ENCODE data around the gene COBLL1. TPM values are rescaled to one million over a fixed set of nuclear protein-coding genes. Genes with fewer than 3 reads are reported as not detected.
"Not testable (repeated sequence)": the region's sequence is repeated elsewhere in the genome, so short reads cannot be mapped to it uniquely, and the experiment has no call there.

COBLL1 gene
- total RNA-seq, 1 experiment from 2014 or later = 0.04 TPM

- not testable (repeated sequence) for DNase-seq; H3K79me2 ChIP-seq (ENCODE audit: low read length); H3K9me2 ChIP-seq (replicated peaks; ENCODE audit: insufficient read depth, low read length); H3K4me1 ChIP-seq (ENCODE audit: low read length); H3K36me3 ChIP-seq (ENCODE audit: insufficient read depth, low read length); H3K4me2 ChIP-seq (ENCODE audit: low read depth, low read length, poor library complexity, severe bottlenecking); H3K27me3 ChIP-seq (ENCODE audit: low read length); H3K9me3 ChIP-seq (ENCODE audit: low read length); H3K27ac ChIP-seq (ENCODE audit: low read length); H3K9ac ChIP-seq (ENCODE audit: low read length); H3K4me3 ChIP-seq (ENCODE audit: low read length); H4K20me1 ChIP-seq (ENCODE audit: insufficient read depth, low read depth, low read length); H2AFZ ChIP-seq (ENCODE audit: low read length)
These were observed 131.3 kb downstream of the COBLL1 start for GRCh38 chr2:164710252-164710836.

- no peak overlapping the region for H3K4me3 ChIP-seq (ENCODE audit: low read length)
- no peaks in the 10 kb centered on the region for H3K4me1 ChIP-seq (ENCODE audit: low read length)
- H3K9me3 ChIP-seq (ENCODE audit: low read length) = no peaks in the 10 kb centered on the region
- no peak overlapping the region for H3K4me2 ChIP-seq (ENCODE audit: low read depth, low read length, poor library complexity, severe bottlenecking)
- H2AFZ ChIP-seq (ENCODE audit: low read length) = no peak overlapping the region
- no peak for DNase-seq
- no peaks in the 10 kb centered on the region for H3K9me2 ChIP-seq (replicated peaks; ENCODE audit: insufficient read depth, low read length)
- H3K79me2 ChIP-seq (ENCODE audit: low read length) = no peaks in the 10 kb centered on the region
- H4K20me1 ChIP-seq (ENCODE audit: insufficient read depth, low read depth, low read length) = no peaks in the 10 kb centered on the region
- H3K27ac ChIP-seq (ENCODE audit: low read length) = no peak overlapping the region
- no peaks in the 10 kb centered on the region for H3K36me3 ChIP-seq (ENCODE audit: insufficient read depth, low read length)
- no peaks in the 10 kb centered on the region for H3K27me3 ChIP-seq (ENCODE audit: low read length)
- no peak overlapping the region for H3K9ac ChIP-seq (ENCODE audit: low read length)
These were observed 135.1 kb downstream of the COBLL1 start for GRCh38 chr2:164706522-164706921.

- H3K4me2 ChIP-seq (ENCODE audit: low read depth, low read length, poor library complexity, severe bottlenecking) = no peak overlapping the region
- H4K20me1 ChIP-seq (ENCODE audit: insufficient read depth, low read depth, low read length) = no peaks in the 10 kb centered on the region
- H3K9me3 ChIP-seq (ENCODE audit: low read length) = no peaks in the 10 kb centered on the region
- no peaks in the 10 kb centered on the region for H3K9me2 ChIP-seq (replicated peaks; ENCODE audit: insufficient read depth, low read length)
- H3K4me3 ChIP-seq (ENCODE audit: low read length) = no peak overlapping the region
- H3K27ac ChIP-seq (ENCODE audit: low read length) = no peak overlapping the region
- H2AFZ ChIP-seq (ENCODE audit: low read length) = no peak overlapping the region
- no peak overlapping the region for H3K9ac ChIP-seq (ENCODE audit: low read length)
- no peaks in the 10 kb centered on the region for H3K27me3 ChIP-seq (ENCODE audit: low read length)
- no peaks in the 10 kb centered on the region for H3K36me3 ChIP-seq (ENCODE audit: insufficient read depth, low read length)
- no peaks in the 10 kb centered on the region for H3K79me2 ChIP-seq (ENCODE audit: low read length)
- no peak for DNase-seq
- H3K4me1 ChIP-seq (ENCODE audit: low read length) = no peaks in the 10 kb centered on the region
These were observed 136.0 kb downstream of the COBLL1 start for GRCh38 chr2:164705412-164706167.

- Histone ChIP-seq H3K4me3 (ENCODE audit: low read length) (no peak overlapping the region), H3K27ac (ENCODE audit: low read length) (no peak overlapping the region), H3K9ac (ENCODE audit: low read length) (no peak overlapping the region)
These were observed 137.5 kb downstream of the COBLL1 start for GRCh38 chr2:164703915-164704706.

GRCh38 chr2:164701565-164701964, 140.1 kb downstream of the COBLL1 start:
- Histone ChIP-seq H4K20me1 (ENCODE audit: insufficient read depth, low read depth, low read length) (no peaks in the 10 kb centered on the region), H3K4me1 (ENCODE audit: low read length) (no peaks in the 10 kb centered on the region), H3K4me3 (ENCODE audit: low read length) (no peak overlapping the region), H3K9me3 (ENCODE audit: low read length) (no peaks in the 10 kb centered on the region), H2AFZ (ENCODE audit: low read length) (no peak overlapping the region), H3K79me2 (ENCODE audit: low read length) (no peaks in the 10 kb centered on the region), H3K9me2 (replicated peaks; ENCODE audit: insufficient read depth, low read length) (no peaks in the 10 kb centered on the region), H3K27ac (ENCODE audit: low read length) (no peak overlapping the region), H3K36me3 (ENCODE audit: insufficient read depth, low read length) (no peaks in the 10 kb centered on the region), H3K9ac (ENCODE audit: low read length) (no peak overlapping the region), H3K4me2 (ENCODE audit: low read depth, low read length, poor library complexity, severe bottlenecking) (no peak overlapping the region), H3K27me3 (ENCODE audit: low read length) (no peaks in the 10 kb centered on the region)
- no peak for DNase-seq

More at GRCh38 chr2:164703915-164704706, 137.5 kb downstream of the COBLL1 start:
- no peak overlapping the region for H2AFZ ChIP-seq (ENCODE audit: low read length)
- DNase-seq = no peak
- no peak overlapping the region for H3K4me2 ChIP-seq (ENCODE audit: low read depth, low read length, poor library complexity, severe bottlenecking)
- no peaks in the 10 kb centered on the region for H3K27me3 ChIP-seq (ENCODE audit: low read length)
- no peaks in the 10 kb centered on the region for H3K36me3 ChIP-seq (ENCODE audit: insufficient read depth, low read length)
- H3K4me1 ChIP-seq (ENCODE audit: low read length) = no peaks in the 10 kb centered on the region
- H3K9me2 ChIP-seq (replicated peaks; ENCODE audit: insufficient read depth, low read length) = no peaks in the 10 kb centered on the region
- no peaks in the 10 kb centered on the region for H3K79me2 ChIP-seq (ENCODE audit: low read length)
- no peaks in the 10 kb centered on the region for H4K20me1 ChIP-seq (ENCODE audit: insufficient read depth, low read depth, low read length)
- H3K9me3 ChIP-seq (ENCODE audit: low read length) = no peaks in the 10 kb centered on the region

GRCh38 chr2:164700390-164700789, 141.2 kb downstream of the COBLL1 start:
- Histone ChIP-seq H3K27ac (ENCODE audit: low read length) (no peak overlapping the region), H3K4me1 (ENCODE audit: low read length) (no peaks in the 10 kb centered on the region), H3K9me3 (ENCODE audit: low read length) (no peaks in the 10 kb centered on the region), H3K9ac (ENCODE audit: low read length) (no peak overlapping the region), H3K4me3 (ENCODE audit: low read length) (no peak overlapping the region), H3K27me3 (ENCODE audit: low read length) (no peaks in the 10 kb centered on the region), H2AFZ (ENCODE audit: low read length) (no peak overlapping the region), H4K20me1 (ENCODE audit: insufficient read depth, low read depth, low read length) (no peaks in the 10 kb centered on the region), H3K36me3 (ENCODE audit: insufficient read depth, low read length) (no peaks in the 10 kb centered on the region), H3K4me2 (ENCODE audit: low read depth, low read length, poor library complexity, severe bottlenecking) (no peak overlapping the region), H3K79me2 (ENCODE audit: low read length) (no peaks in the 10 kb centered on the region), H3K9me2 (replicated peaks; ENCODE audit: insufficient read depth, low read length) (no peaks in the 10 kb centered on the region)
- DNase-seq = no peak

GRCh38 chr2:164697688-164698461, 143.7 kb downstream of the COBLL1 start:
- no peaks in the 10 kb centered on the region for H3K4me1 ChIP-seq (ENCODE audit: low read length)
- H4K20me1 ChIP-seq (ENCODE audit: insufficient read depth, low read depth, low read length) = no peaks in the 10 kb centered on the region
- no peak overlapping the region for H3K4me2 ChIP-seq (ENCODE audit: low read depth, low read length, poor library complexity, severe bottlenecking)
- H3K9me2 ChIP-seq (replicated peaks; ENCODE audit: insufficient read depth, low read length) = no peaks in the 10 kb centered on the region
- H2AFZ ChIP-seq (ENCODE audit: low read length) = no peak overlapping the region
- H3K9ac ChIP-seq (ENCODE audit: low read length) = no peak overlapping the region
- H3K36me3 ChIP-seq (ENCODE audit: insufficient read depth, low read length) = no peaks in the 10 kb centered on the region
- no peaks in the 10 kb centered on the region for H3K79me2 ChIP-seq (ENCODE audit: low read length)
- H3K9me3 ChIP-seq (ENCODE audit: low read length) = no peaks in the 10 kb centered on the region
- peak; percentile 60 for DNase-seq
- H3K27ac ChIP-seq (ENCODE audit: low read length) = no peak overlapping the region
- H3K27me3 ChIP-seq (ENCODE audit: low read length) = no peaks in the 10 kb centered on the region
- no peak overlapping the region for H3K4me3 ChIP-seq (ENCODE audit: low read length)

GRCh38 chr2:164696634-164697033, 145.0 kb downstream of the COBLL1 start:
- H3K9me3 ChIP-seq (ENCODE audit: low read length) = no peaks in the 10 kb centered on the region
- H3K27ac ChIP-seq (ENCODE audit: low read length) = no peak overlapping the region
- no peak overlapping the region for H3K4me2 ChIP-seq (ENCODE audit: low read depth, low read length, poor library complexity, severe bottlenecking)
- no peaks in the 10 kb centered on the region for H3K27me3 ChIP-seq (ENCODE audit: low read length)
- no peaks in the 10 kb centered on the region for H3K4me1 ChIP-seq (ENCODE audit: low read length)
- no peak overlapping the region for H3K4me3 ChIP-seq (ENCODE audit: low read length)
- H4K20me1 ChIP-seq (ENCODE audit: insufficient read depth, low read depth, low read length) = no peaks in the 10 kb centered on the region
- H2AFZ ChIP-seq (ENCODE audit: low read length) = no peak overlapping the region
- no peak overlapping the region for H3K9ac ChIP-seq (ENCODE audit: low read length)
- no peaks in the 10 kb centered on the region for H3K36me3 ChIP-seq (ENCODE audit: insufficient read depth, low read length)
- DNase-seq = no peak
- H3K9me2 ChIP-seq (replicated peaks; ENCODE audit: insufficient read depth, low read length) = no peaks in the 10 kb centered on the region
- H3K79me2 ChIP-seq (ENCODE audit: low read length) = no peaks in the 10 kb centered on the region
